H1 (cell line): Measurements from ENCODE around the gene RCE1. TPM values are rescaled to one million over a fixed set of nuclear protein-coding genes. Genes with fewer than 3 reads are reported as not detected.

Source experiments
- ATF3 ChIP-seq: IDR thresholded peaks from 2 replicates; pipeline ENCODE4 v1.6.1; 2011; ENCODE audit warnings: low read depth, mild to moderate bottlenecking, low read length; ENCODE audit not compliant: insufficient read depth
- CHD1 ChIP-seq: IDR thresholded peaks from 2 replicates; pipeline ENCODE4 v1.6.1; 2012; ENCODE audit warnings: low read depth, low read length, improper control_type of control experiment
- CHD2 ChIP-seq: IDR thresholded peaks from 2 replicates; pipeline ENCODE4 v1.6.1; 2012; ENCODE audit warnings: low read length, improper control_type of control experiment
- CTBP2 ChIP-seq: IDR thresholded peaks from 2 replicates; pipeline ENCODE4 v1.7.0; 2011; ENCODE audit warnings: borderline replicate concordance, mild to moderate bottlenecking, moderate library complexity, mixed read lengths, low read length; ENCODE audit not compliant: insufficient read depth, insufficient read length
- KDM1A ChIP-seq: fragments of 200-600, 300-600 bp; sonication (generic); IDR thresholded peaks from 2 replicates; pipeline ENCODE4 v1.7.1; 2016; ENCODE audit warnings: mild to moderate bottlenecking, low read length, borderline replicate concordance
- POLR2A ChIP-seq, 2 experiments: IDR thresholded peaks; 1 replicate in 1 of 2; 2 replicates in 1 of 2; pipeline ENCODE4 v1.6.1; 2011; ENCODE audit warnings: low read depth in 2 of 2, low read length in 2 of 2, mild to moderate bottlenecking in 2 of 2; ENCODE audit errors: control extremely low read depth in 1 of 2
- POLR2AphosphoS5 ChIP-seq: IDR thresholded peaks from 2 replicates; pipeline ENCODE4 v1.6.1; 2011; ENCODE audit warnings: low read depth, low read length
- RAD21 ChIP-seq, 2 experiments: IDR thresholded peaks in 1 of 2; conservative IDR thresholded peaks in 1 of 2; 2 replicates each; pipeline ENCODE4 v1.6.1; 2011; ENCODE audit warnings: low read depth in 2 of 2, low read length in 2 of 2, improper control_type of control experiment in 1 of 2, inconsistent platforms in 1 of 2, mild to moderate bottlenecking in 1 of 2, moderate library complexity in 1 of 2
- SP4 ChIP-seq: IDR thresholded peaks from 2 replicates; pipeline ENCODE4 v1.6.1; 2012; ENCODE audit warnings: low read length, inconsistent platforms
- SUZ12 ChIP-seq: fragments of 200-600 bp; sonication (generic); IDR thresholded peaks from 2 replicates; pipeline ENCODE4 v1.6.1; 2012; ENCODE audit warnings: mild to moderate bottlenecking, inconsistent platforms, low read length, moderate library complexity, mixed read lengths
- ZNF274 ChIP-seq: IDR thresholded peaks from 2 replicates; pipeline ENCODE4 v1.7.0; 2012; ENCODE audit warnings: low read length, borderline replicate concordance; ENCODE audit errors: extremely low read depth
- polyA plus RNA-seq, 7 experiments: library from polyadenylated mRNA; depleted of rRNA in 3 of 7; stranded (reverse) in 5 of 7; unstranded in 2 of 7; fragments of >200 nt in 5 of 7; fragments of 200-250 nt in 2 of 7; gene quantifications; 1 replicate in 5 of 7; 2 replicates in 1 of 7; 4 replicates in 1 of 7; pipeline versions ENCODE4 v1.2.1 to v1.2.3, GENCODE V29; 2011 to 2013; ENCODE audit warnings: missing spikeins in 2 of 7, mixed read lengths in 2 of 7
- total RNA-seq: library from RNA; stranded (reverse); fragmentation: NEBNext Ultra II Directional; extraction: Animal tissue kit (Norgen Biotek cat#: 25700); gene quantifications from 2 replicates; pipeline ENCODE4 v1.2.1, GENCODE V29; 2021

The RCE1 gene
- total and polyA plus RNA-seq, 2 of the 8 experiments (the other 6 are each of a cell fraction or from before 2014, with no cell fraction given): 35.8 to 84.8 TPM

GRCh38 chr11:66858186-66858938 lies 15.1 kb downstream of the RCE1 start (continued):
- TF ChIP-seq CHD1 (no peak), SUZ12 (no peak), ZNF274 (no peak), CTBP2 (no peak), POLR2A (IDR thresholded peaks at IDR 0.05; ENCODE audit: control extremely low read depth in 1 of 2, low read depth in 2 of 2, low read length in 2 of 2) (no peak), SP4 (no peak), KDM1A (no peak), RAD21 (IDR thresholded peaks at IDR 0.05 in 1 of 2, conservative IDR thresholded peaks at IDR 0.05 in 1 of 2; ENCODE audit: low read depth in 2 of 2, low read length in 2 of 2) (no peak), POLR2AphosphoS5 (no peak; the same call in 1 of the 2 replicates), ATF3 (no peak), CHD2 (no peak)
